HUES64 (cell line): ENCODE results near the gene PRMT7.

Experiments
- H3K27ac ChIP-seq: 2 replicates; pipeline ENCODE4 v1.7.0; 2013; ENCODE audit warnings: low read depth, low read length, inconsistent platforms
- H3K27me3 ChIP-seq: 2 replicates; pipeline ENCODE4 v1.6.1; 2013; ENCODE audit warnings: mild to moderate bottlenecking, low read length; ENCODE audit not compliant: insufficient read depth
- H3K36me3 ChIP-seq: 2 replicates; pipeline ENCODE4 v1.6.1; 2013; ENCODE audit warnings: mild to moderate bottlenecking, low read length; ENCODE audit not compliant: insufficient read depth
- H3K4me1 ChIP-seq: 2 replicates; pipeline ENCODE4 v1.6.1; 2013; ENCODE audit warnings: mild to moderate bottlenecking, low read length, moderate library complexity; ENCODE audit not compliant: insufficient read depth
- H3K4me3 ChIP-seq: 2 replicates; pipeline ENCODE4 v1.5.1; 2013; ENCODE audit warnings: mild to moderate bottlenecking, low read length, moderate library complexity
- H3K9ac ChIP-seq: 2 replicates; pipeline ENCODE4 v1.6.1; 2013; ENCODE audit warnings: mild to moderate bottlenecking, low read depth, low read length
- H3K9me3 ChIP-seq: 2 replicates; pipeline ENCODE4 v1.6.1; 2013; ENCODE audit warnings: low read depth, low read length; ENCODE audit not compliant: insufficient read depth
- WGBS: fragments of 150-250, 120-280 bp; methylation state at CpG from one replicate; pipeline ENCODE4 v1.1.7; 2013; ENCODE audit warnings: missing lambda C conversion rate; 5-methylcytosine and 5-hydroxymethylcytosine counted together

The PRMT7 gene

GRCh38 chr16:68342620-68343019, 31.8 kb downstream of the PRMT7 start:
- Histone ChIP-seq H3K36me3 (peaks cover 85% of the 10 kb centered on the region), H3K9me3 (no peaks in the 10 kb centered on the region), H3K27ac (no peak overlapping the region), H3K4me1 (no peaks in the 10 kb centered on the region), H3K27me3 (no peaks in the 10 kb centered on the region), H3K9ac (no peak overlapping the region), H3K4me3 (no peak overlapping the region)
- 82% methylated on average over 7 of the region's 7 CpGs for WGBS

DNA sequence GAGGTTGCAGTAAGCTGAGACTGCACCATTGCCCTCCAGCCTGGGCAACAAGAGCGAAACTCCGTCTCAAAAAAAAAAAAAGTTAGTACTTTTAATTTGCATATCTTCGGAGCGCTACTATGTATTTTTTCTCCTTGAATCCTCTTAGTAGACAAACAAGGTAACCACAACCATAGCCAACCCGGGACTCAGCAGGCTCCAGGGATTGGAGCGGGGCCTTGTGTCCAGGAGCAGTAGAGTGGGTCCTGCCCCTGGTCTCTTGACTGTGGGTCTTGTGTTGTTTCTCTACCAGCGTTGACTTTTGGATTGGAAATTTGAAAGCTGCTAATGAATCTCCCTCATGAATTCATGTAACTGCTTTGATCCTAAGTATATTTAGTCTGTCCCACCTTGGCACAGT, 32.3 kb downstream of the PRMT7 start:
- no peak overlapping the region for H3K9ac ChIP-seq
- H3K27me3 ChIP-seq = no peaks in the 10 kb centered on the region
- no peak overlapping the region for H3K4me3 ChIP-seq
- no peaks in the 10 kb centered on the region for H3K4me1 ChIP-seq
- 94% methylated on average over 7 of the region's 7 CpGs for WGBS
- H3K9me3 ChIP-seq = no peaks in the 10 kb centered on the region
- no peak overlapping the region for H3K27ac ChIP-seq
- H3K36me3 ChIP-seq = peaks cover 85% of the 10 kb centered on the region

DNA sequence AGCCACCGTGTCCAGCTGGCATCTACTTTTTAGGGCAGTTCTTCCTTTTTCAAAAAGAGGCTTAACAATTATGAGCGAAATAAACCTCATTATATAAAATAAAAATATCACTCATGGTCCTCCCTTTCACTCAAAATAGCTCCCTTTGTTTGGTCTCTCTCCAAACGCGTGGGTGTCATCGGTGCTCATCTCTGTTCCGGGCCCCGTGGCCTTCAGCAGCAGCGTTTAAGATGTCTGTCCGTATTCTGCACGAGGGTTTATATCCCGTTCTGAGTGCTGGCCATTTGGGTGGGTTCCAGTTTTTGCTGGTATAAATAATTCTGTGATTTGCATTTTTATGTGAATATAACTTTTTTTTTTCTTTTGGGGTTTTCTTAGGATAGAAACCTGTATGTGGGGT, 33.4 kb downstream of the PRMT7 start:
- no peak overlapping the region for H3K9ac ChIP-seq
- H3K9me3 ChIP-seq = no peaks in the 10 kb centered on the region
- H3K27me3 ChIP-seq = no peaks in the 10 kb centered on the region
- peaks cover 85% of the 10 kb centered on the region for H3K36me3 ChIP-seq
- no peak overlapping the region for H3K4me3 ChIP-seq
- WGBS = 96% methylated on average over 11 of the region's 11 CpGs
- H3K27ac ChIP-seq = no peak overlapping the region
- H3K4me1 ChIP-seq = no peaks in the 10 kb centered on the region

GRCh38 chr16:68345351-68345810, 34.6 kb downstream of the PRMT7 start:
- Histone ChIP-seq H3K4me1 (no peaks in the 10 kb centered on the region), H3K36me3 (peaks cover 85% of the 10 kb centered on the region), H3K27ac (no peak overlapping the region), H3K9me3 (no peaks in the 10 kb centered on the region), H3K4me3 (no peak overlapping the region), H3K9ac (no peak overlapping the region), H3K27me3 (no peaks in the 10 kb centered on the region)
- WGBS = 95% methylated on average over 11 of the region's 11 CpGs

GRCh38 chr16:68345958-68346635, 35.3 kb downstream of the PRMT7 start:
- no peaks in the 10 kb centered on the region for H3K27me3 ChIP-seq
- WGBS = 94% methylated on average over 16 of the region's 16 CpGs
- no peak overlapping the region for H3K27ac ChIP-seq
- peaks cover 84% of the 10 kb centered on the region for H3K36me3 ChIP-seq
- no peaks in the 10 kb centered on the region for H3K4me1 ChIP-seq
- no peak overlapping the region for H3K4me3 ChIP-seq
- no peaks in the 10 kb centered on the region for H3K9me3 ChIP-seq
- H3K9ac ChIP-seq = no peak overlapping the region

- Histone ChIP-seq H3K27me3 (no peaks in the 10 kb centered on the region), H3K27ac (no peak overlapping the region), H3K9me3 (no peaks in the 10 kb centered on the region), H3K4me3 (no peak overlapping the region), H3K36me3 (peaks cover 90% of the 10 kb centered on the region), H3K9ac (no peak overlapping the region), H3K4me1 (no peaks in the 10 kb centered on the region)
- WGBS = 95% methylated on average over 12 of the region's 12 CpGs
Measured at GRCh38 chr16:68346892-68347480, 36.2 kb downstream of the PRMT7 start.

GRCh38 chr16:68347605-68348004, 36.8 kb downstream of the PRMT7 start:
- H3K9ac ChIP-seq = no peak overlapping the region
- H3K4me3 ChIP-seq = no peak overlapping the region
- H3K27me3 ChIP-seq = no peaks in the 10 kb centered on the region
- 92% methylated on average over 4 of the region's 4 CpGs for WGBS
- H3K36me3 ChIP-seq = peaks cover 91% of the 10 kb centered on the region
- H3K27ac ChIP-seq = no peak overlapping the region
- H3K4me1 ChIP-seq = no peaks in the 10 kb centered on the region
- no peaks in the 10 kb centered on the region for H3K9me3 ChIP-seq

DNA sequence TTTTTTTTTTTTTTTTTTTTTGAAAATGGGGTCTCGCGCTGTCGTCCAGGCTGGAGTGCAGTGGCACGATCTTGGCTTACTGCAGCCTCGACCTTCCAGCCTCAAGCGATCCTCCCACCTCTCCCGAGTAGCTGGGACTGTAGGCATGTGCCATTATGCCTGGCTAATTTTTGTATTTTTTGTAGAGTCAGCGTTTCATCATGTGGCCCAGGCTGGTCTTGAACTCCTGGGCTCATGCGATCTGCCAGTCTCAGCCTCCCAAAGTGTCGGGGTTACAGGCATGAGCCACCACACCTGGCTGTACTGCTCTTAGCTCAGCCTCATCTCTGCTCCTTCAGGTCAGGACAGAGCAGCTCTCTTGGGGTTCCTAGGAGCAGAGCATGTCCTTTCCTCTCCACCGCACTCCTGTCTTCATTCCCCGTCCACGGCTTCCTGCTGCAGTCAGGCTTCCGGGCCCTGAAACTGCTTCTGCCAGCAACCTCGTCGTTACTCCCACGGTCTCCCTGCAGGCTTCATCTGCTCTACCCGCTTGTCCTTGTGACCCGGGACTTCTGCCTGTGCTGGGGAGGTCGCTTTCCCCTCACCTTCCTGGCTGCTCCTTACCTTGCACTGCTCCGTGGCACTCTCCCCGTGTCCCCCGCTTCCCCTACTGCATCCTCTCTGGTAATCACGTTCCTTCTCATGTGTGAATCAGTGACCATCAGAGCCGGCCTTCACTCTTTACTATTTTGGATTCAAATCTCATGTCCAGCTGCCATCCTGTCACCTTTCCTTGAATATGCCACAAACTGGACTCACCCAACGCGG, 38.0 kb downstream of the PRMT7 start:
- peaks cover 96% of the 10 kb centered on the region for H3K36me3 ChIP-seq
- H3K9ac ChIP-seq = no peak overlapping the region
- H3K27ac ChIP-seq = no peak overlapping the region
- H3K27me3 ChIP-seq = no peaks in the 10 kb centered on the region
- H3K4me1 ChIP-seq = no peaks in the 10 kb centered on the region
- WGBS = 95% methylated on average over 27 of the region's 27 CpGs
- no peak overlapping the region for H3K4me3 ChIP-seq
- no peaks in the 10 kb centered on the region for H3K9me3 ChIP-seq

DNA sequence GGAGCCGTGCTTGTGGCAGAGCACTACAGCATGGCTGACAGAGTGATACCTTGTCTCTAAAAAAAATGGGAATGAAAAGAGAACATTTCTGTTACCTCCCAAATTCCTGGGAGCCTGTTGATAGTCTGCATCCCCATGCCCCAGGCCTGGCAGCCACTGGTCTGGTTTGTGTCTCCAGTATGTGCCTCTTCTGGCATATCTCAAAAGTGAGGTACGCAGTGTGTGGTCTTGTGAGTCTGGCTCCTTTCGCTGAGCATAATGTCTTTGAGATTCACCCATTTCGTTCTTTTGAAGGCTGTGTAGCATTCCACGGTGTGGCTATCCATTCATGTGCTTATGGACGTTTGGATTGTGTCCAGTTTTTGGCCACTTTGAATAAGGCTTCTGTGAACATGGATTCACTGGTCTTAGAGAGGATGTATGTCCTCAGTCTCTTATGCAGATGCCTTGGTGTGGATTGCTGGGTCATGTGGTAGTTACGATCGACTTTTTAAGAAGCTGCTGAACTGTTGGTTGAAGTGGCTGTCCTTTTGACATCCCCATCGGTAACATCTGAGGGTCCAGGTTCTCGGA, 39.1 kb downstream of the PRMT7 start:
- H3K27ac ChIP-seq = no peak overlapping the region
- H3K36me3 ChIP-seq = peaks cover 94% of the 10 kb centered on the region
- no peak overlapping the region for H3K4me3 ChIP-seq
- no peak overlapping the region for H3K9ac ChIP-seq
- 93% methylated on average over 10 of the region's 10 CpGs for WGBS
- H3K4me1 ChIP-seq = no peaks in the 10 kb centered on the region
- H3K27me3 ChIP-seq = no peaks in the 10 kb centered on the region
- no peaks in the 10 kb centered on the region for H3K9me3 ChIP-seq

- Histone ChIP-seq H3K27me3 (no peaks in the 10 kb centered on the region), H3K9ac (no peak overlapping the region), H3K27ac (no peak overlapping the region), H3K36me3 (peaks cover 90% of the 10 kb centered on the region), H3K4me1 (no peaks in the 10 kb centered on the region), H3K4me3 (no peak overlapping the region), H3K9me3 (no peaks in the 10 kb centered on the region)
- WGBS = 95% methylated on average over 9 of the region's 10 CpGs
Measured at GRCh38 chr16:68350813-68351350, 40.1 kb downstream of the PRMT7 start.

- Histone ChIP-seq H3K27ac (no peak overlapping the region), H3K9ac (no peak overlapping the region), H3K27me3 (no peaks in the 10 kb centered on the region), H3K4me1 (no peaks in the 10 kb centered on the region), H3K9me3 (no peaks in the 10 kb centered on the region), H3K4me3 (no peak overlapping the region), H3K36me3 (peaks cover 90% of the 10 kb centered on the region)
- 91% methylated on average over 11 of the region's 11 CpGs for WGBS
Measured at GRCh38 chr16:68351463-68351862, 40.6 kb downstream of the PRMT7 start.
